Measurements from ENCODE around the gene MEIKIN. TPM values are rescaled to one million over a fixed set of nuclear protein-coding genes. Genes with fewer than 3 reads are reported as not detected.

MEIKIN gene
- polyA plus RNA-seq, 1 donor (not counting 4 experiments of a cell fraction or from before 2014, with no cell fraction given) = not detected

- TF ChIP-seq EZH2 (IDR thresholded peaks at IDR 0.05; ENCODE audit: low read length) = no peak
- TF ChIP-seq, protein P1, sequence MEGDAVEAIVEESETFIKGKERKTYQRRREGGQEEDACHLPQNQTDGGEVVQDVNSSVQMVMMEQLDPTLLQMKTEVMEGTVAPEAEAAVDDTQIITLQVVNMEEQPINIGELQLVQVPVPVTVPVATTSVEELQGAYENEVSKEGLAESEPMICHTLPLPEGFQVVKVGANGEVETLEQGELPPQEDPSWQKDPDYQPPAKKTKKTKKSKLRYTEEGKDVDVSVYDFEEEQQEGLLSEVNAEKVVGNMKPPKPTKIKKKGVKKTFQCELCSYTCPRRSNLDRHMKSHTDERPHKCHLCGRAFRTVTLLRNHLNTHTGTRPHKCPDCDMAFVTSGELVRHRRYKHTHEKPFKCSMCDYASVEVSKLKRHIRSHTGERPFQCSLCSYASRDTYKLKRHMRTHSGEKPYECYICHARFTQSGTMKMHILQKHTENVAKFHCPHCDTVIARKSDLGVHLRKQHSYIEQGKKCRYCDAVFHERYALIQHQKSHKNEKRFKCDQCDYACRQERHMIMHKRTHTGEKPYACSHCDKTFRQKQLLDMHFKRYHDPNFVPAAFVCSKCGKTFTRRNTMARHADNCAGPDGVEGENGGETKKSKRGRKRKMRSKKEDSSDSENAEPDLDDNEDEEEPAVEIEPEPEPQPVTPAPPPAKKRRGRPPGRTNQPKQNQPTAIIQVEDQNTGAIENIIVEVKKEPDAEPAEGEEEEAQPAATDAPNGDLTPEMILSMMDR (optimal IDR thresholded peaks at IDR 0.05 in 1 of 3, IDR thresholded peaks at IDR 0.05 in 1 of 3, conservative IDR thresholded peaks at IDR 0.05 in 1 of 3; ENCODE audit: extremely low read depth in 1 of 3, insufficient read depth in 2 of 3, low read length in 3 of 3) = no peak
- Histone ChIP-seq H3K27ac (ENCODE audit: control insufficient read depth, insufficient read depth, low read length) (no peak overlapping the region), H3K27me3 (ENCODE audit: control insufficient read depth, extremely low read depth, insufficient read depth, low read length) (no peaks in the 10 kb centered on the region), H3K79me2 (ENCODE audit: control insufficient read depth, insufficient read depth, low read length) (no peaks in the 10 kb centered on the region), H3K4me1 (ENCODE audit: control insufficient read depth, extremely low read depth, insufficient read depth, low read length) (no peaks in the 10 kb centered on the region), H3K4me2 (ENCODE audit: control insufficient read depth, extremely low read depth, insufficient read depth, low read depth, low read length) (no peak overlapping the region), H4K20me1 (ENCODE audit: control insufficient read depth, extremely low read depth, insufficient read depth, low read length) (no peaks in the 10 kb centered on the region), H3K9me3 (ENCODE audit: control insufficient read depth, low read depth, low read length) (no peaks in the 10 kb centered on the region), H3K9ac (ENCODE audit: control insufficient read depth, extremely low read depth, insufficient read depth, low read length) (no peak overlapping the region), H2AFZ (ENCODE audit: control insufficient read depth, low read length) (no peak overlapping the region), H3K4me3 (ENCODE audit: control insufficient read depth in 2 of 3, extremely low read depth in 1 of 3, insufficient read depth in 2 of 3, low read depth in 1 of 3, low read length in 3 of 3) (no peak overlapping the region), H3K36me3 (ENCODE audit: control insufficient read depth in 2 of 2, extremely low read depth in 1 of 2, insufficient read depth in 2 of 2, low read length in 2 of 2) (no peaks in the 10 kb centered on the region), H3K9me1 (ENCODE audit: control insufficient read depth, extremely low read depth, insufficient read depth, low read length) (no peaks in the 10 kb centered on the region)
- dilution Hi-C loops (cut with MboI; ENCODE audit: extremely low pct_ligation_motif_present, low sequenced_read_pairs) = no loop called here
- DNase-seq (ENCODE audit: low read depth, low spot score) = no peak
- no peak for FAIRE-seq
These were observed 12.4 kb upstream of the MEIKIN start for GRCh38 chr5:131957721-131958441.

GRCh38 chr5:131953969-131954368, 8.5 kb upstream of the MEIKIN start:
- H3K79me2 ChIP-seq (ENCODE audit: control insufficient read depth, insufficient read depth, low read length) = no peaks in the 10 kb centered on the region
- no peak overlapping the region for H3K4me3 ChIP-seq (ENCODE audit: control insufficient read depth in 2 of 3, extremely low read depth in 1 of 3, insufficient read depth in 2 of 3, low read depth in 1 of 3, low read length in 3 of 3)
- no peak overlapping the region for H3K4me2 ChIP-seq (ENCODE audit: control insufficient read depth, extremely low read depth, insufficient read depth, low read depth, low read length)
- H3K36me3 ChIP-seq (ENCODE audit: control insufficient read depth in 2 of 2, extremely low read depth in 1 of 2, insufficient read depth in 2 of 2, low read length in 2 of 2) = no peaks in the 10 kb centered on the region
- H3K4me1 ChIP-seq (ENCODE audit: control insufficient read depth, extremely low read depth, insufficient read depth, low read length) = no peaks in the 10 kb centered on the region
- no peak overlapping the region for H3K27ac ChIP-seq (ENCODE audit: control insufficient read depth, insufficient read depth, low read length)
- H3K27me3 ChIP-seq (ENCODE audit: control insufficient read depth, extremely low read depth, insufficient read depth, low read length) = no peaks in the 10 kb centered on the region
- H4K20me1 ChIP-seq (ENCODE audit: control insufficient read depth, extremely low read depth, insufficient read depth, low read length) = no peaks in the 10 kb centered on the region
- H3K9me1 ChIP-seq (ENCODE audit: control insufficient read depth, extremely low read depth, insufficient read depth, low read length) = no peaks in the 10 kb centered on the region
- TF ChIP-seq EZH2 (IDR thresholded peaks at IDR 0.05; ENCODE audit: low read length) = no peak
- TF ChIP-seq, protein P1 (optimal IDR thresholded peaks at IDR 0.05 in 1 of 3, IDR thresholded peaks at IDR 0.05 in 1 of 3, conservative IDR thresholded peaks at IDR 0.05 in 1 of 3; ENCODE audit: extremely low read depth in 1 of 3, insufficient read depth in 2 of 3, low read length in 3 of 3) = no peak
- no peaks in the 10 kb centered on the region for H3K9me3 ChIP-seq (ENCODE audit: control insufficient read depth, low read depth, low read length)
- H2AFZ ChIP-seq (ENCODE audit: control insufficient read depth, low read length) = no peak overlapping the region
- no peak for FAIRE-seq
- H3K9ac ChIP-seq (ENCODE audit: control insufficient read depth, extremely low read depth, insufficient read depth, low read length) = no peak overlapping the region
- DNase-seq (ENCODE audit: low read depth, low spot score) = no peak
- dilution Hi-C loops (cut with MboI; ENCODE audit: extremely low pct_ligation_motif_present, low sequenced_read_pairs) = no loop called here

Data from keratinocyte (primary cell).